HepG2 (cell line): ENCODE results near the gene SYNDIG1. TPM values are rescaled to one million over a fixed set of nuclear protein-coding genes. Genes with fewer than 3 reads are reported as not detected.
A peak's percentile ranks its signal among the peaks of the same experiment; 100 is the strongest.

ENCODE experiments used
- ATAC-seq: fragments of 200-7000 bp; cut with Tn5 transposase; 3 replicates; pipeline ENCODE4 v1.9.1; 2020; ENCODE audit warnings: mild to moderate bottlenecking, moderate library complexity
- BruUV-seq: library from RNA; stranded (reverse); fragments of 400-500 nt; replicated peaks from 2 replicates; lab custom pipeline; 2021; lab: Mats Ljungman, UMichigan
- CTCF ChIA-PET: fragments of 300-600 bp; formaldehyde crosslinking; extraction: SDS; loops from one replicate; lab custom pipeline; 2021; ENCODE audit warnings: low total read pairs, inconsistent platforms, low intra/inter-chr PET ratio; lab: Yijun Ruan, JAX
- POLR2A ChIA-PET: fragments of 350-600 bp; sonication (Branson Sonifier 250); formaldehyde crosslinking; loops from one replicate; lab custom pipeline; 2020; ENCODE audit warnings: antibody characterized with exemption, inconsistent platforms; lab: Yijun Ruan, JAX
- DNase-seq: peaks from one replicate; pipeline ENCODE4 v3.0.0-alpha.2; 2015; ENCODE audit warnings: low spot score
- FAIRE-seq: peaks from 3 replicates; lab custom pipeline; 2011; peaks lifted over from hg19 to GRCh38; lab: Jason Lieb, UNC
- H2AFZ ChIP-seq: one replicate; pipeline ENCODE4 v1.6.1; 2011; ENCODE audit warnings: low read length, inconsistent platforms
- H3K27ac ChIP-seq: fragments of 300-600 bp; 3 replicates; pipeline ENCODE4 v1.8.0; 2011; ENCODE audit warnings: mixed run types, mild to moderate bottlenecking, mixed read lengths, low read length, inconsistent platforms; ENCODE audit not compliant: insufficient read depth; ENCODE audit errors: extremely low read length
- H3K27me3 ChIP-seq, 2 experiments: fragments of 200-600 bp in 1 of 2; 2 replicates in 1 of 2; 3 replicates in 1 of 2; pipeline versions ENCODE4 v1.6.0 to v1.8.0; 2011; ENCODE audit warnings: low read length in 2 of 2, mild to moderate bottlenecking in 2 of 2, moderate library complexity in 2 of 2, inconsistent platforms in 1 of 2; ENCODE audit not compliant: insufficient read depth in 2 of 2, control insufficient read depth in 1 of 2
- H3K36me3 ChIP-seq, 2 experiments: fragments of 200-600 bp in 1 of 2; replicated peaks in 1 of 2; 2 replicates in 1 of 2; 3 replicates in 1 of 2; pipeline versions ENCODE4 v1.5.1 to v1.8.0; 2011; ENCODE audit warnings: low read length in 2 of 2, inconsistent platforms in 1 of 2; ENCODE audit not compliant: insufficient read depth in 2 of 2, control insufficient read depth in 1 of 2
- H3K4me1 ChIP-seq: 2 replicates; pipeline ENCODE4 v1.5.1; 2012; ENCODE audit warnings: low read length, inconsistent platforms; ENCODE audit not compliant: insufficient read depth
- H3K4me2 ChIP-seq: 2 replicates; pipeline ENCODE4 v1.6.0; 2011; ENCODE audit warnings: low read depth, low read length, inconsistent platforms
- H3K4me3 ChIP-seq, 3 experiments: fragments of 200-600 bp in 1 of 3; sonication (generic), shearing (Covaris generic) in 1 of 3; replicated peaks in 1 of 3; 2 replicates each; pipeline ENCODE4 v1.5.1; 2011 to 2016; ENCODE audit warnings: low read length in 3 of 3, inconsistent platforms in 2 of 3, low read depth in 2 of 3, mild to moderate bottlenecking in 2 of 3, control low read depth in 1 of 3, mixed read lengths in 1 of 3; ENCODE audit not compliant: insufficient read depth in 1 of 3
- H3K79me2 ChIP-seq: one replicate; pipeline ENCODE4 v1.6.1; 2011; ENCODE audit warnings: low read length, inconsistent platforms; ENCODE audit not compliant: insufficient read depth
- H3K9ac ChIP-seq: 2 replicates; pipeline ENCODE4 v1.6.0; 2011; ENCODE audit warnings: mild to moderate bottlenecking, low read depth, low read length, inconsistent platforms; ENCODE audit not compliant: insufficient read depth
- H3K9me3 ChIP-seq: 2 replicates; pipeline ENCODE4 v1.5.1; 2012; ENCODE audit warnings: mild to moderate bottlenecking, low read length
- H4K20me1 ChIP-seq: 2 replicates; pipeline ENCODE4 v1.6.0; 2011; ENCODE audit warnings: inconsistent platforms, mild to moderate bottlenecking, low read length, moderate library complexity; ENCODE audit not compliant: insufficient read depth
- ATF3 ChIP-seq: sonication (generic); formaldehyde crosslinking; IDR thresholded peaks from 2 replicates; pipeline ENCODE4 v1.4.0; 2020; ENCODE audit warnings: missing genetic modification reagents
- FOXA1 ChIP-seq, 2 experiments: fragments of 450-650 bp in 1 of 2; sonication (generic) in 1 of 2; formaldehyde crosslinking in 1 of 2; IDR thresholded peaks; 2 replicates each; pipeline versions ENCODE4 v1.4.0 to v1.6.1; 2016 to 2020; ENCODE audit warnings: missing genetic modification reagents in 1 of 2
- HCFC1 ChIP-seq: fragments of 150-350 bp; IDR thresholded peaks from 2 replicates; pipeline ENCODE4 v1.6.1; 2014; ENCODE audit warnings: low read depth, low read length
- MNT ChIP-seq: fragments of 450-650 bp; IDR thresholded peaks from 2 replicates; pipeline ENCODE4 v1.6.1; 2016
- WGBS: methylation state at CpG from one replicate; pipeline ENCODE4 v1.1.6; 2017; ENCODE audit warnings: low lambda C conversion rate; 5-methylcytosine and 5-hydroxymethylcytosine counted together
- in situ Hi-C: cut with HindIII; loops from 2 replicates; pipeline ENCODE4 v1.10.0; 2017; ENCODE audit warnings: low pct_unique_long_range_greater_than_20kb; ENCODE audit not compliant: extremely low pct_ligation_motif_present
- intact Hi-C: fragments of 100-400 bp; cut with micrococcal nuclease; formaldehyde crosslinking; loops from one replicate; pipeline ENCODE4 v1.10.0; 2022; ENCODE audit not compliant: unreplicated experiment
- polyA plus RNA-seq, 8 experiments: library from polyadenylated mRNA; depleted of rRNA in 3 of 8; stranded (reverse) in 7 of 8; unstranded in 1 of 8; fragments of >200 nt; fragmentation: Illumina TruSeq in 4 of 8; extraction: Trizol in 4 of 8; gene quantifications; 2 replicates each; pipeline versions ENCODE4 v1.2.1 to v1.2.3, GENCODE V29; 2011 to 2016; ENCODE audit warnings: low read depth in 4 of 8, missing spikeins in 1 of 8, mixed read lengths in 1 of 8; ENCODE audit not compliant: insufficient read depth in 1 of 8
- total RNA-seq, 5 experiments: library from RNA; depleted of rRNA; stranded (reverse); fragments of >200 nt; fragmentation: Illumina TruSeq; extraction: Trizol; gene quantifications; 2 replicates each; pipeline ENCODE4 v1.2.3, GENCODE V29; 2016; ENCODE audit warnings: low read depth in 1 of 5

Gene SYNDIG1
- total and polyA plus RNA-seq, 2 of the 13 experiments (the other 11 are each of a cell fraction or from before 2014, with no cell fraction given) = not detected

GRCh38 chr20:24547967-24548366 is 78.5 kb downstream of the SYNDIG1 start:
- DNase-seq (no peak), ATAC-seq (no peak), FAIRE-seq (no peak)
- WGBS = 22% methylated on average over 10 of the region's 10 CpGs
- TF ChIP-seq MNT (peak; percentile 99), HCFC1 (no peak)
- Histone ChIP-seq H3K27me3 (peaks cover 1 to 25% of the 10 kb centered on the region in 2 experiments; a peak in 4 of 5 replicates), H3K9ac (no peak overlapping the region), H2AFZ (no peak overlapping the region), H3K36me3 (no peaks in the 10 kb centered on the region), H3K79me2 (no peaks in the 10 kb centered on the region), H3K4me3 (no peak overlapping the region), H3K27ac (no peak overlapping the region), H4K20me1 (no peaks in the 10 kb centered on the region), H3K9me3 (no peaks in the 10 kb centered on the region), H3K4me2 (no peak overlapping the region), H3K4me1 (no peaks in the 10 kb centered on the region)
- ChIA-PET POLR2A (no interaction called here), CTCF (no interaction called here)
- intact Hi-C loops = no loop called here
- in situ Hi-C loops = no loop called here
- BruUV-seq = no TSS peak

- ChIA-PET POLR2A (no interaction called here), CTCF (no interaction called here)
- ATAC-seq (no peak), FAIRE-seq (no peak), DNase-seq (no peak)
- 1% methylated on average over 2 of the region's 2 CpGs for WGBS
- H3K36me3 ChIP-seq = no peaks in the 10 kb centered on the region
- H3K79me2 ChIP-seq = no peaks in the 10 kb centered on the region
- in situ Hi-C loops (no loop called here), intact Hi-C loops (no loop called here)
- no peak overlapping the region for H3K4me3 ChIP-seq
- no peak overlapping the region for H3K27ac ChIP-seq
- TF ChIP-seq FOXA1 (IDR thresholded peaks at IDR 0.05) = peak; percentile 30; the same call in 1 of the 2 replicates
- no peak for TF ChIP-seq FOXA1 (CRISPR knock-in tag; IDR thresholded peaks at IDR 0.05)
- no peak for TF ChIP-seq ATF3 (CRISPR knock-in tag)
- H3K4me1 ChIP-seq = no peaks in the 10 kb centered on the region
- H3K4me2 ChIP-seq = no peak overlapping the region
- H3K9ac ChIP-seq = no peak overlapping the region
- no TSS peak for BruUV-seq
- no peak overlapping the region for H2AFZ ChIP-seq
- H3K27me3 ChIP-seq = no peaks in the 10 kb centered on the region
- H3K9me3 ChIP-seq = no peaks in the 10 kb centered on the region
- no peaks in the 10 kb centered on the region for H4K20me1 ChIP-seq
Observed at GRCh38 chr20:24559114-24559732, 89.8 kb downstream of the SYNDIG1 start.
